Fibroblast of pulmonary artery (primary cell): Measurements from ENCODE around the gene CD2AP.

Source experiments
- DNase-seq: peaks from one replicate; pipeline ENCODE4 v3.0.0-alpha.2; 2010; ENCODE audit warnings: low read depth
- H3K4me3 ChIP-seq: replicated peaks from 2 replicates; pipeline ENCODE4 v1.5.1; 2011; ENCODE audit warnings: low read depth, mild to moderate bottlenecking, control low read depth, low read length, moderate library complexity
- TF ChIP-seq, protein P1 (sequence below): IDR thresholded peaks from 2 replicates; pipeline ENCODE4 v1.5.1; 2011; ENCODE audit warnings: mild to moderate bottlenecking, control low read depth, low read length, inconsistent platforms; ENCODE audit errors: missing control alignments

CD2AP gene

DNA sequence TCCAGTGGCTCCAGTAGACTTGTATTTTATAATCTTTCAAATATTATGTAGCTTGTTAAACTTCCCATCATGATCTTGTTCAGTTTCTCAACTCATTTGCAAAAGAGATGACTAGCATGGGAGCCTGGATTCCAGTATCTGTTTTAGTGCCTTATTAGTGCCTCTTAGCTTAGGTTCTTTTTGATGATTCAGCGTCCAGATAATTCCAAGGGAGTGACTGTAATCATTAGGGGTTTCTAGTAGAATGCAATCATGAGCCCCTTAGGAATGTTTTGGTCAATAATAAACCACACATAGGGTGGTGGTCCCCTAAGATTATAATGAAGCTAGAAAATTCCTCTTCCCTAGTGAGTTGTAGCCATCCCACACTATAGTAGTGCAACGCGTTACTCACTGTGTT lies 7.0 kb downstream of the CD2AP start:
- TF ChIP-seq, protein P1, sequence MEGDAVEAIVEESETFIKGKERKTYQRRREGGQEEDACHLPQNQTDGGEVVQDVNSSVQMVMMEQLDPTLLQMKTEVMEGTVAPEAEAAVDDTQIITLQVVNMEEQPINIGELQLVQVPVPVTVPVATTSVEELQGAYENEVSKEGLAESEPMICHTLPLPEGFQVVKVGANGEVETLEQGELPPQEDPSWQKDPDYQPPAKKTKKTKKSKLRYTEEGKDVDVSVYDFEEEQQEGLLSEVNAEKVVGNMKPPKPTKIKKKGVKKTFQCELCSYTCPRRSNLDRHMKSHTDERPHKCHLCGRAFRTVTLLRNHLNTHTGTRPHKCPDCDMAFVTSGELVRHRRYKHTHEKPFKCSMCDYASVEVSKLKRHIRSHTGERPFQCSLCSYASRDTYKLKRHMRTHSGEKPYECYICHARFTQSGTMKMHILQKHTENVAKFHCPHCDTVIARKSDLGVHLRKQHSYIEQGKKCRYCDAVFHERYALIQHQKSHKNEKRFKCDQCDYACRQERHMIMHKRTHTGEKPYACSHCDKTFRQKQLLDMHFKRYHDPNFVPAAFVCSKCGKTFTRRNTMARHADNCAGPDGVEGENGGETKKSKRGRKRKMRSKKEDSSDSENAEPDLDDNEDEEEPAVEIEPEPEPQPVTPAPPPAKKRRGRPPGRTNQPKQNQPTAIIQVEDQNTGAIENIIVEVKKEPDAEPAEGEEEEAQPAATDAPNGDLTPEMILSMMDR, result no peak
- peak; percentile 60 for DNase-seq
- no peak overlapping the region for H3K4me3 ChIP-seq

DNA sequence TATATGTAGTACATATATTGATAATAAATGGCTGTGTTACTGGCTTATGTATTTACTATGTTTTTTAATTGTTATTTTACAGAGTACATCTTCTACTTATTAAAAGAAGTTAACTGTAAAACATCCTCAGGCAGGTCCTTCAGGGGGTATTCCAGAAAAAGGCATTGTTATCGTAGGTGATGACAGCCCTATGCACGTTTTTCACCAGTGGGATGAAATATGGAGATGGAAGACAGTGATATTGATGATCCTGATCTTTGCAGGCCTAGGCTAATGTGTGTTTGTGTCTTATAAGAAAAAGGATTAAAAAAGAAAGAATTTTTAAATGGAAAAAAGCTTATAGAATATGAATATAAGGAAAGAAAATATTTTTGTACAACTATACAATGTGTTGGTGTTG lies 7.5 kb downstream of the CD2AP start:
- no peak for DNase-seq
- H3K4me3 ChIP-seq, result no peak overlapping the region
- TF ChIP-seq, protein P1, result no peak

DNA sequence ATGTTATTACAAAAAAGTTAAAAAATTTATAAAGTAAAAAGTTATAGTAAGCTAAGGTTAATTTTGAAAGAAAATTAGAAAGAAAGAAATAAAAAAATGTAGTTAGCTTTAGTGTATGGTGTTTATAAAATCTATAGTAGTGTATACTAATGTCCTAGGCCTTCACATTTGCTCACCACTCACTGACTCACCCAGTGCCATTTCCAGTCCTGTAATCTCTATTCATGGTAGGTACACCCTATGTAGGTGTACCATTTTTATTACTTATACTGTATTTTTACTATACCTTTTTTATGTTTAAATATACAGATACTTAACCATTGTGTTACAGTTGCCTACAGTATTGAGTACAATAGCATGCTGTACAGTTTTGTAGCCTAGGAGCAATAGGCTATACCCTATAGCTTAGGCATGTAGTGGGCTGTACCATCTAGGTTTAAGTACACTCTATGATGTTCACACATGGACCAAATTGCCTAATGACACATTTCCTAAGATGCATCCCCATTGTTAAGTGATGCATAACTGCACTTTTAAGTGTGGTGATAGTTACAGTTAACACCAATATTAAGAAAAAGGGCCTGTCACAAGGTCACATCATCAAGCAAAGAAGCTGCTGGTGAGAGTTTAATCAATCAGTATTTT lies 8.0 kb downstream of the CD2AP start:
- TF ChIP-seq, protein P1, result no peak
- no peak for DNase-seq
- H3K4me3 ChIP-seq, result no peak overlapping the region

DNA sequence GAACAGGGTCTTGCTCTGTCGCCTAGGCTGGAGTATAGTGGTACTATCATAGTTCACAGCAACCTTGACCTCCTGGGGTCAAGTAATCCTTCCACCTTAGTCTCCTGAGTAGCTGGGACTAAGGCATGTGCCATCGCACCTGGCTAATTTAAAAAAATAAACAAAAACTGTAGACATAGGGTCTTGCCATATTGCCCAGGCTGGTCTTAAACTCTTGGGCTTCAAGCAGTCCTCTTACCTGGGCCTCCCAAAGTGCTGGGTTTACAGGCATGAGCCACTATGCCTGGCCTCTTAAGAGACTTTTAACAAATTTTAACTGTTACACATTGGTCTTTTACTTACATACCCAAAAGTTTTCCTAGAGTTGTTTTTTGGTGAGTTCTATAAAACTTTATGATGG lies 12.4 kb downstream of the CD2AP start:
- no peak for DNase-seq
- no peak overlapping the region for H3K4me3 ChIP-seq
- TF ChIP-seq, protein P1, result no peak

DNA sequence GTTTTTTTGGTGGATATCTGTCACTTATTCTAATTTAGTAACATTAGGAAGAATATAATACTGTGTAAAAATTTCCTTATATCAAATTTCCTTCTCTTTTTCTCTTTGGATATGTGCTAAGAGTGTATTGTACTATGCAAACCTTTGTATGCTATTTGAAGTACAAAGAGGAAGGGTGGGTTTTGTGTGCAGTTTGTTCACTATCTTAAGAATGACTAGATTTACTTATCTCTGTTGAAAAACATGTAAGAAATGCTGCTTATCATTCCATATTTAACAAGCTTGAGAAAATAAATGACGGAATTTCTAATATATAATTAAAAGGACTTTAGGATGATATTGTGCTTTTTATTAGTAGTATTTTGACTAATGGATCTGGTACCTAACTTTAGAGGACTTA lies 13.1 kb downstream of the CD2AP start:
- no peak for DNase-seq
- no peak overlapping the region for H3K4me3 ChIP-seq
- TF ChIP-seq, protein P1, result no peak

DNA sequence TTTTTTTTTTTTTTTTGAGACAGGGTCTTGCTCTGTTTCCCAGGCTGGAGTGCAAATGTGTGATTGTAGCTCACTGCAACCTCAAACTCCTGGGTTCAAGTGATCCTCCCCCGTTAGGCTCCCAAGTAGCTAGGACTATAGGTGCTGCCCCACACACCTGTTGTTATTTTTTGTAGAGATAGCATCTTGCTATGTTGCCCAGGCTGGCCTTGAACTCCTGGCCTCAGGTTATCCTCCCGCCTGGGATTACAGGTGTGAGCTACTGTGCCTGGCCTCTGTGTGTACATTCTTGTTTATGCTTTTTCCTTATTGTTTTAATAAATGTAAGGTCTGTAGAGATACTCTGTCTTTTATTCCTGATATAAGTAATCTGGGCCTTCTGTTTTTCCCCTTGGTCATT lies 14.8 kb downstream of the CD2AP start:
- TF ChIP-seq, protein P1, result no peak
- no peak for DNase-seq
- H3K4me3 ChIP-seq, result no peak overlapping the region

DNA sequence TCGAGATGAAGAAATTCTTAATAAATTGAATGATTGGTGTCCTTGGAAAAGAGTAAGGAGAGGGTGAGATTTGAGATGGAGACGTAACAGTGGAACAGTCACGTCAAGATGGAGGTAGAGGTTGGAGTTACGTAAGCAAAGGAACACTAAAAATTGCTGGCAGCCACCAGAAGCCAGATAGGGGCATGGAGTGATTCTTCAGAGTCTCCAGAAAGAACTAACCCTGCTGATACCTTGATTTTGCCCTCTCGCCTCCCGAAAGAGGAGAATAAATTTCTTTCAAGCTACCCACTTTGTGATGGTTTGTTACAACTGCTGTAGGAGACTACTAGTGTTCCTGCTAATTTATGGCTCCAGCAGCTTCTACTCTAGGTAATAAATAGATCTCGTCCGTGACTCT lies 17.6 kb downstream of the CD2AP start:
- TF ChIP-seq, protein P1, result no peak
- no peak overlapping the region for H3K4me3 ChIP-seq
- no peak for DNase-seq
